Tibial nerve (tissue), 3 donors: ENCODE results near the gene LMX1B.

Source experiments
- CTCF ChIP-seq, 5 experiments: fragments of 200-600 bp in 3 of 5; fragments of 450-650 bp in 2 of 5; sonication (generic) in 3 of 5; IDR thresholded peaks; one replicate each; pipeline ENCODE4 v1.5.1; 2016 to 2019; ENCODE audit warnings: antibody characterized with exemption in 5 of 5, mild to moderate bottlenecking in 3 of 5, moderate library complexity in 2 of 5
- POLR2A ChIP-seq, 2 donors: fragments of 450-650 bp; IDR thresholded peaks; one replicate each; pipeline ENCODE4 v1.6.1; 2017; ENCODE audit warnings: antibody characterized with exemption in 2 of 2, mild to moderate bottlenecking in 2 of 2, moderate library complexity in 2 of 2

GRCh38 chr9:126678989-126679388 lies 65.3 kb downstream of the LMX1B start:
- TF ChIP-seq CTCF (IDR thresholded peaks at IDR 0.05) = no peak
- TF ChIP-seq POLR2A (IDR thresholded peaks at IDR 0.05) = no peak
